ENCODE data around the gene EFNA3. TPM values are rescaled to one million over a fixed set of nuclear protein-coding genes. Genes with fewer than 3 reads are reported as not detected.
A peak's percentile ranks its signal among the peaks of the same experiment; 100 is the strongest.

The EFNA3 gene
- polyA plus RNA-seq, 1 donor = 2.5 TPM

- DNase-seq = no peak
Measured at GRCh38 chr1:155049651-155050559, 28.7 kb upstream of the EFNA3 start.

GRCh38 chr1:155050560-155051341, 27.9 kb upstream of the EFNA3 start, which contains the start of gene ADAM15:
Gene ADAM15 (plus strand): TSS chr1:155051316. CDS start chr1:155051387, 71 bp downstream.
- peak; percentile 77 for DNase-seq

DNA sequence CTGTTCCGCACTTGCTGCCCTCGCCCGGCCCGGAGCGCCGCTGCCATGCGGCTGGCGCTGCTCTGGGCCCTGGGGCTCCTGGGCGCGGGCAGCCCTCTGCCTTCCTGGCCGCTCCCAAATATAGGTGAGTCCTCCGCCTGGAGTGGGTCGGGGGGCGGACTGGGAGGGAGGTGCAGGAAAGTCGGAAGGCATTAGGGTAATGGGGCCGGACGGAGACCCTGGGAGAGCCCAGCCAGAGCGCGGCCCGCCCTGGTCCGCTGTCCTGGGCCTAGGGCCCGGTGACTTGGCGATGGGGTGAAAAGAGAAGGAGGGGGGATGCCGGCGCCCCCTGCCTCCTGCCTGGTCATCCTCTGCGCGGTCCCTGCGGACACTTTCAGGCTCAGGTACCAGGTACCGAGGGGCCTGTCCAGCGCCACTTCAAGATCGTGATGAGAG, 27.3 kb upstream of the EFNA3 start:
- no peak for DNase-seq

DNA sequence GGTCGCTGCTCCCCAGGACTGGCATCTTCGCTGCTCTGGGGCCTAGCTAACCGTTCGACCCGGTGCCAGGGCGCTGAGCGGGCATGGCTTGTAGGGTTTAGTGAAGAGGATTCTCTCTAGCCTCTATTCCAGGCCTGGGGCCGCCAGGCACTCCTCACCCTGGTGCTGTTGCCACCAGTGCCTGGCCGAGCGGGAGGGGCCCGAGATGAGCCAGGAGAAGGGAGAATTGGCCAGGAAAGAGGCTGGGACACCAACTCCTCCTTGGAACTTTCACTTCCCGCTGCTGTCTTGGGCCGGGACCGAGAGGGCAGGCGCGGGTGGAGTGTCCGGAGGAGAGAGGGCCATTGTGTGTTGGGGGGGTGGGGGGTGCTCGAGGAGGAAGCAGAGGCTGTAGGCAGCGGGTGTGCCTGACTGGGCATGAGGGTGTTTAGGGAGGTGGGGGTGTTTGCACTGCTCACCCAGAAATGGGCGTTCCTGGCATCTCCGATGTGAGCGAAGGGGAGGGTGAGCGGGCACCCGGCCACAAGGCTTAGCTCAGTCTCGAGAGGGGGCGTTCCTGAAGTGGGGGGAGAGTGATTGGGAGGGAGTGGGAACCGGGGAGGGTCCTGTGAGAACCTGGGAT, 26.7 kb upstream of the EFNA3 start:
- DNase-seq = peak; percentile 40

GRCh38 chr1:155052439-155053395, 25.9 kb upstream of the EFNA3 start:
- no peak for DNase-seq

GRCh38 chr1:155053531-155054105, 25.0 kb upstream of the EFNA3 start:
- no peak for DNase-seq

DNA sequence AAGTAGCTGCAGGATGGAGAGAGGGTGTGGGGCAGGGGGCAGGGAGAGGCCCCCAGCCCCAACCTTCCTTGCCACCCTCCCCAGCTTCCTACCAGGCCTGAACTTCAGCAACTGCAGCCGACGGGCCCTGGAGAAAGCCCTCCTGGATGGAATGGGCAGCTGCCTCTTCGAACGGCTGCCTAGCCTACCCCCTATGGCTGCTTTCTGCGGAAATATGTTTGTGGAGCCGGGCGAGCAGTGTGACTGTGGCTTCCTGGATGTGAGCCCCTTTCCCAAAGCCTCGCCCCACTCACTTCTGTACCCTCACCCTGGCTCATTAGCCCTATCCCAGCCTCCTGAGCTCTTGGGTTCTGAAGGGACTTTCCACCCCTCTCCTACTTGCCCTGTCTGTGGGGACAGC, 21.5 kb upstream of the EFNA3 start:
- no peak for DNase-seq

- no peak for DNase-seq
Measured at GRCh38 chr1:155057788-155058211, 20.8 kb upstream of the EFNA3 start.

GRCh38 chr1:155060736-155061135, 17.9 kb upstream of the EFNA3 start:
- no peak for DNase-seq

GRCh38 chr1:155061381-155062150, 17.1 kb upstream of the EFNA3 start:
- peak; percentile 83 for DNase-seq

- no peak for DNase-seq
Measured at GRCh38 chr1:155062151-155062686, 16.4 kb upstream of the EFNA3 start.

DNA sequence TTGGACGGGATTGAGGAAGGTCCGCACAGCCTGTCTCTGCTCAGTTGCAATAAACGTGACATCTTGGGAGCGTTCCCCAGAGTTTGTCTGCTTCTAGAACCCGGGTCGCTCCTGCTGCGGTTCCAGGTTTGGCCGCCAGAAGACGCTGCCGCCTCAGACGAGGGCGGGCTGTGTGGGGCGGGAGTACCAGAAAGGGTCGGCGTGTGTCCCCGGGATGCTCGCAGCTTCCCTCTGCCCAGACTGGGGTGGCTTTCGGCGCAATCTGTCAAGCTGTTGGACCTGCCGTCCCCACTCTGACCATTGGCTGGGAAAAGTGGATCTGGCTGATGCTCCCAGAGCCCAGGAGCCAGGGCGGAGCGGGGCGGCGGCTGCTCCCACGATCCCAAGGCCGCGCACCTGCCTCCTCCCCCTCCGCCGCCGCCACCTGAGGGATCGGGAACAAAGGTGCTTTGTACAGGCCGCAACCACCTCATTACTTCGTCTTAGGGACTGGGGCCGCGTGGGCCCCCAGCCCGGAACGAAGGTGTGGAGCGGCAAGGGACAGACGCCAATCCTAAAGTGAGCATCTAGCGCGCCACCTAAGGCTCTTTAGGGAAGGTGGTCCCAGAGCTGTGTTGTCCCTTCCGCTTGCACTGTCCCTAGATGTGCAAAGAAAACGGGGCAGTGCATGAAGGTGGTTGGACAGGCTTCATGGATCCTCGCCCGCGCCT, 15.8 kb upstream of the EFNA3 start:
- DNase-seq = no peak

GRCh38 chr1:155063550-155064110, 15.0 kb upstream of the EFNA3 start, which contains the start of gene EFNA4:
Gene EFNA4 (plus strand): TSS chr1:155063740. CDS start chr1:155063824, 84 bp downstream.
- peak; percentile 89 for DNase-seq

DNA sequence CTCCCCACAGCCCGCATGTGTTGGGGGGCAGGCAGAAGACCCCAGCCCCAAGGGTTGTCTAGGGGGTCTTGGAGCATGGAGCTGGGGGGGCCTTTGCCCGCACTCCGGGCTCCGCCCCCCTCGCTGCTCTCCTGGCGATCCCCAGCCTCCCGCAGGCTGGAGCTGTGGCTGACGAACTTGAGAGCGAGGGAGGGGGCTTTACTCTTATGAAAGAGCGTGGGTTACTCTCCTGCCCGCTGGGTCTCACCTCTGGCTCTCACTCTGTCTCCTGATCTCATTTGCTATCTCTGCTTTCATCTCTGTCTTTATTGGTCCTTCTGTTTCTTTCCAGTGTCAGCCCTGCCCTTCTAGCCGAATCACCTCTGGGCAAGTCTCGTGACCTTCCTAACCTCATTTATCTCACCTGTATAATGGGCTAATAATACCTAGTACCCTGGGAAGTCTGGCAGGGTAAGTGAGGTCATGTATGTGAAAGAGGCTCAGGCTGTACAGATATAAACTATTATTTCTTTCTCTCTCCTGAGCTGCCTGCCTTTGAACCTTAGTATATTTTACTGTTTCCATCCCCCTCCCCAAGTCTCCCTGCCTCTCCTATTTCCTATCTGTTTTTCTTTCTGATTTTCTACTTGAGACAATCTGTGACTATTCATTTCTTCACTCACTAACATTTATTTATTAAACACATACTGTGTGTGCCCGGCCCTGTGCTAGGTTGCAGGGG, 14.4 kb upstream of the EFNA3 start:
- no peak for DNase-seq

- DNase-seq = no peak
Measured at GRCh38 chr1:155064832-155065429, 13.7 kb upstream of the EFNA3 start.

DNA sequence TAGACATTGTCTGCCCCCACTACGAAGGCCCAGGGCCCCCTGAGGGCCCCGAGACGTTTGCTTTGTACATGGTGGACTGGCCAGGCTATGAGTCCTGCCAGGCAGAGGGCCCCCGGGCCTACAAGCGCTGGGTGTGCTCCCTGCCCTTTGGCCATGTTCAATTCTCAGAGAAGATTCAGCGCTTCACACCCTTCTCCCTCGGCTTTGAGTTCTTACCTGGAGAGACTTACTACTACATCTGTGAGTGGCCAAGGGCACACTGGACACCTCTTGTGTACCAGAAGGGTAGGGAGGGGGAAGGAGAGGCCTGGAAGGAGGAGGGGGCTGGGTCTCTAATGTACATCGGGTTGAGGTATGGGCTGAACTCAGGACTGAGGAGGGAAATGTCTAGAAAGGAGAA, 11.9 kb upstream of the EFNA3 start:
- no peak for DNase-seq

- DNase-seq = no peak
Measured at GRCh38 chr1:155068599-155068998, 10.0 kb upstream of the EFNA3 start.

Data from hindlimb muscle (tissue), 1 donor.